Measurements from ENCODE around the gene FFAR1.

DNA sequence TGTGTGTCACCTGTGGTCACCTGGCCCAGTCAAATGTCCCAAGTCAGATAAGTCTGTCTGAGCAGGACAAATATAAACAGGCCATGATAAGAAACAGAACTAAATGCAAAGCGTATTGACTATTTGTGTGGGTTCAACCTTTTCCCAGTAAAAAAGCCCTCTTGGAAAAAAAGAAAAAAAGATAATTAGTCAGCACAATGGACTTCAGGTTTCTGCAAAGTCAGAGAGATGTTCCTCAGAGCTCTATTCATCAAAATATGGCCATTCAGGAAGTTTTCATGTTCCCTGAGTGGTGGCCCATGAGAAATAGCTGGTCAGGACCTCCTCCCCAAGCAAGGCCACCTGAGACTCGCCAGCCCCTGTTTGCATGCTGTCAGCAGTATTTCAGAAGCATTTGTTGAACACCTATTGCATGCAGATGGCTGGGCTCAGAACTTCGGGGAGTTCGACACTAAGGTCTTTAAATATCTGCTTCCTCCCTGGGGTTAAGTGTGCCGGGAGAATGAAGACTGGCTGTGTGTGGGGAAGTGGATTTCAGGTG lies 13.2 kb downstream of the FFAR1 start:
- TF ChIP-seq, protein P1, sequence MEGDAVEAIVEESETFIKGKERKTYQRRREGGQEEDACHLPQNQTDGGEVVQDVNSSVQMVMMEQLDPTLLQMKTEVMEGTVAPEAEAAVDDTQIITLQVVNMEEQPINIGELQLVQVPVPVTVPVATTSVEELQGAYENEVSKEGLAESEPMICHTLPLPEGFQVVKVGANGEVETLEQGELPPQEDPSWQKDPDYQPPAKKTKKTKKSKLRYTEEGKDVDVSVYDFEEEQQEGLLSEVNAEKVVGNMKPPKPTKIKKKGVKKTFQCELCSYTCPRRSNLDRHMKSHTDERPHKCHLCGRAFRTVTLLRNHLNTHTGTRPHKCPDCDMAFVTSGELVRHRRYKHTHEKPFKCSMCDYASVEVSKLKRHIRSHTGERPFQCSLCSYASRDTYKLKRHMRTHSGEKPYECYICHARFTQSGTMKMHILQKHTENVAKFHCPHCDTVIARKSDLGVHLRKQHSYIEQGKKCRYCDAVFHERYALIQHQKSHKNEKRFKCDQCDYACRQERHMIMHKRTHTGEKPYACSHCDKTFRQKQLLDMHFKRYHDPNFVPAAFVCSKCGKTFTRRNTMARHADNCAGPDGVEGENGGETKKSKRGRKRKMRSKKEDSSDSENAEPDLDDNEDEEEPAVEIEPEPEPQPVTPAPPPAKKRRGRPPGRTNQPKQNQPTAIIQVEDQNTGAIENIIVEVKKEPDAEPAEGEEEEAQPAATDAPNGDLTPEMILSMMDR (IDR thresholded peaks at IDR 0.05; ENCODE audit: poor library complexity): no peak
- TF ChIP-seq EZH2 (IDR thresholded peaks at IDR 0.05; ENCODE audit: borderline replicate concordance): no peak

All from hepatocyte (in vitro differentiated cells).